NOMO-1 treated with DMSO at 0.1 percent for 48 hours (cell line): Measurements from ENCODE around the gene LY86.

Experiments used
- DNase-seq: peaks from one replicate; lab custom pipeline; 2025; ENCODE audit not compliant: unreplicated experiment; lab: John Stamatoyannopoulos, UW

The LY86 gene

DNA sequence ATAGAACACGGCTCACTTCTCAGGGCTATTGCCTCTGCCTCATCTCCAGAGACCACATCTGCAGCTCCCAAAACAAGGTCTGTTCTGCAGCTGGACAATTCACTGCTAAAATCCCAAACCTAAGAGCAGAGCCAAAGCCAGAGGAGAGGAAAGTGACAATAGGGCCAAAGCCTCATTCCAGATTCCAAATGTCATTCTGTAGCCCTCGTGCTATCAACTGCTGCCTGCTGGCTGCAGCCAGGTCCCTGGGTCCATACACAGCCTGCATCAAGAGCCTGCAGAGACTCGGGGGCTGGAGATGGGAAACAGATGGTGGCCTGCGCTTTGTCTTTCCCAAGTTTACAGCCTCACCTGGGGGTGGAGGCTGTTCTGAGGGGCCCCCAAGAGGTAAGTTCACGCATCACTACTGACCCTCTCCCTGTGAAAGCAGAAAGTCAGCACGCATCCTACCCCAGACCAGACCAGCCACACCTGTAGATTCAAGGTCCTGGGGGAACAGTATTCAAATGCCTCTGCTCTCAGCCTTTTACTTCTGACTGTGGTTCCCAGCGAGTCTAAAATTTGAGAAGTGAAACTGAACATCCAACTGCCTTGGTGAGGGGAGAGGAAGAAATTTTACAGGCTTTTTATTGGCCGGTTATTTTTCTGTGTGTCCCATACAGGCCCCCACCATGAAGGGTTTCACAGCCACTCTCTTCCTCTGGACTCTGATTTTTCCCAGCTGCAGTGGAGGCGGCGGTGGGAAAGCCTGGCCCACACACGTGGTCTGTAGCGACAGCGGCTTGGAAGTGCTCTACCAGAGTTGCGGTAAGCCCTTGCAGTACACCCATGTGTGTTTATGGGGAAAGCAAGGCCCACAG, at the start of gene LY86:
LY86 (plus strand) TSS at position 657 of the 860 bp plus-strand sequence; CDS start at position 672, 15 bp downstream.
- DNase-seq: peak; percentile 88

DNA sequence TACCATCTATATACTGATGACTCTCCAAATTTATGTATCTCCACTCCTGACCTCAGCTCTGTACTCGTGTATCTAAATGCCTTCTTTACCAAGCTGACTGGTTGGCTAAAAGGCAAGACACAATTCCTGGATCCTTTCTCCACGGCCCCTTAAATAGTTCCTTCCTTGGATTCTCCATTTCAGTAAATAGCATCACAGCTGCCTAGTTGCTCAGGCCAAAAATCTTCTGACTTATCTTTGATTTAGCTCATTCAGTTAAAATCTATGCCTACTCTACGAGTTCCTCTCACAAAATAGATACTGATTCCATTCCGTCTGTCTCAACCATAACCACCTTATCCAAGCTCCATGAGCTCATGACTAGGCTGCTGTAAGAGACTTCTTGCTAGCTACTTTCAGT, 49.5 kb upstream of the LY86 start:
- no peak for DNase-seq

DNA sequence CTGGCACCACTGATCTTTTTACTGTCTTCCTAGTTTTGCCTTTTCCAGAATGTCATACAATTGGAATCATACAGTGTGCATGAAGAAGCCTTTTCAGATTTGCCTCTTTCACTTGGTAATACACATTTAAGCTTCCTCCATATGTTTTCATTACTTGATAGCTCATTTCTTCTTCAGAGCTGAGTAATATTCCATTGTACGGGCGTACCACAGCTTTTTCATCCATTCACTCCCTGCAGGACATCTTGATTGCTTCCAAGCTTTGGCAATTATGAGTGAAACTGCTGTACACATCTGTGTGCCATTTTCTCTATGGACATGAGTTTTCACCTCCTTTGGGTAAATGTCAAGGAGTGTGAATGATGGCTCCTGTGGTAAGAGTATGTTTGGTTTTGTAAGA, 46.2 kb upstream of the LY86 start:
- DNase-seq: no peak

DNA sequence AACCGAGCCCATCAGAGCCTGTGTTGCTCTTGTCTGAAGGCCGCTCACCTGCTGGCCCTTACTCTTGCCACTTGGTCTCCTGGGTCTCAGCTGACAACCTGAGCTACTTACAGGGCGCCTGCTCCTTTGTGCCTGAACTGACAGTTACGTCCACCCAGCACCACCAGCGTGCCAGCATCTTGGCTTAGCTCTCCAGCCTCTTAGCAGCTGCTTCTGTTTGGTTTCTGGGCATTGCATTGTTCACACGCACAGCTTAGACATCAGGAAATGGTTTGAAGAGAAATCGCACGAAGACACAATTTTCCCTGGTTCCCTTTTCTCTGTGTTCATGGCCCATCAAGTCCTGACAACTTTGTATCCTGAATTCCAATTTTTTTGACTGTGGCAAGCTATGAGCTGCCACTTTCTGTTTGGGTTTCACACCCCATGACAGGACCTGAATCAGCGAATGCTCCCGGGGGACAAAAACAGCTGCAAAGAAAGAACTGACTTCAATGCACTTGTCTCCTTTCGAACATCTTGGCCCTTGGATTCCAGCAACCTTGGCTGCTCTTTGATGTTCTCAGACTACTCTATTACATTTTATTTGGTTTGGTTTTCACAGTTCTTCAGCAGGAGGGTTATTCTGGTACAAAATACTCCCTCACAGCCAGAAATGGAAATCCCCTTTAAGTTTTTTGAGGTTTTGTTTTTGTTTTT, 45.2 kb upstream of the LY86 start:
- no peak for DNase-seq

DNA sequence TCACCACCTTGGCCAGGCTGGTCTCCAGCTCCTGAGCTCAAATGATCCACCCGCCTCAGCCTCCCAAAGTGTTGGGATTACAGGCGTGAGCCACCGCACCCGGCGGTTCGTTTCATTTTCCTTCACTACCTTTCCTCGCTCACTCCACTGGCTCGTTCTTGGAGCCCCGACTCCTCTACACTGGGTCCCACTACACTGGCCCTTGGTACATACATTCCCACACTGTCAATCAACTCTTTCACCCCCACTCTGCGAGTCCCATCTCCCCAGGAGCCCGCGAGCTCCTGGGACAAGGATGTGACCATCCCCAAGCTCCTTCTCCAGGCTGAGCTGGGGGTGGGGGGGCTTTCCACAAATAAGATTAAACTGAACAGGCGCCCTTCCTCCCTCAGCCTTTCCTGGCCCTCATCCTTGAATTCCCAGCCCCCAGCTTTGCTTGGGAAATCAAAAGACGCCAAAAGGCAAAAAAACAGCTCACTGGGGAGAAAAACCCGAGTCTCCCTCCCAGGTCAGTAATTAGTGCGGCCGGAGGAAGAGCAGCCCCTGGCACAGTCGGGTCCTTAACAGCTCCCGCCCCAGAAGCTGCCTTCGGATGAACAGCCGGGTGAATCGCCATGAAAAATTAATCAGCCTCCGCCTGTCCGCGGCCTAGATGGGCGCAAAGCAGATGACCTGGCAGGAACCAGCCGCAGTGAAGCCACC, 42.8 kb upstream of the LY86 start:
- DNase-seq: no peak

DNA sequence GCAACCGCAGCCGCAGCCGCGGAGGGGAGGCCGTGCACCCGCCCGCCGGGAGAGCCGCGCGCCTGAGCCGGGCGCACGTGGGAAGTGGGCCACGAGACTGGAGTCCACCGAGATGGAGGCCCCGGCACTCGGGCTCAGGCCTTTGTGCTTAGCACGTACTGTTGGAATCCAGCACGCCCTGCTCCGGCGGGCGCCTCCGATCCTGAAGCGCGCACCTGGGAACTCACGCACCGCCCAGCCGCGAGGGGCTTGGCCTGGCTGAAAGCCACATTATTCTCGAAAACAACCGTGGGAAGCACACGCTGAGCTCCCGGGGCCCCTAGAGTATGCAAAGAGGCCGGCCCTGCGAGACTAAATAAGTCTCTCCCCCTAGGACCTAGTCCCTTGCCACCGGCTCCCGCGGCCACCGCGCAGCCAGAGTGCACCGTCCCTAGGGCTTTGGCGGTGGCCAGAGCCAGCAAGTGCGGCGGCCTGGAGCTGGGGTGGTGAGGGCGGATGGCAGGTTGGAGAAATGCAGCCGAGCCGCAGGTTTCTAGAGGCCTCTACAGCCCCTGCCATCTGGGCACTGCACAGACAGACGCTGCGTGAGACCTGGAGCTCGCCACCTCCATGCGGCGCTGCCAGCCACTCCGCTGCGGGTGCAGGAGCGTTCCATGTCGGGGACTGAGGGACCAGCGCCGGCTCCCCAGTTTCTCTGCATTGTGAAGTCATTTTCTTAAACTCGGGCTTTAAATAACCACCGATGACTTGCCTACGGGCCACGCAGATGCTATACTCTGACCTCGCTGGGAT, 42.0 kb upstream of the LY86 start:
- DNase-seq: peak; percentile 42

DNA sequence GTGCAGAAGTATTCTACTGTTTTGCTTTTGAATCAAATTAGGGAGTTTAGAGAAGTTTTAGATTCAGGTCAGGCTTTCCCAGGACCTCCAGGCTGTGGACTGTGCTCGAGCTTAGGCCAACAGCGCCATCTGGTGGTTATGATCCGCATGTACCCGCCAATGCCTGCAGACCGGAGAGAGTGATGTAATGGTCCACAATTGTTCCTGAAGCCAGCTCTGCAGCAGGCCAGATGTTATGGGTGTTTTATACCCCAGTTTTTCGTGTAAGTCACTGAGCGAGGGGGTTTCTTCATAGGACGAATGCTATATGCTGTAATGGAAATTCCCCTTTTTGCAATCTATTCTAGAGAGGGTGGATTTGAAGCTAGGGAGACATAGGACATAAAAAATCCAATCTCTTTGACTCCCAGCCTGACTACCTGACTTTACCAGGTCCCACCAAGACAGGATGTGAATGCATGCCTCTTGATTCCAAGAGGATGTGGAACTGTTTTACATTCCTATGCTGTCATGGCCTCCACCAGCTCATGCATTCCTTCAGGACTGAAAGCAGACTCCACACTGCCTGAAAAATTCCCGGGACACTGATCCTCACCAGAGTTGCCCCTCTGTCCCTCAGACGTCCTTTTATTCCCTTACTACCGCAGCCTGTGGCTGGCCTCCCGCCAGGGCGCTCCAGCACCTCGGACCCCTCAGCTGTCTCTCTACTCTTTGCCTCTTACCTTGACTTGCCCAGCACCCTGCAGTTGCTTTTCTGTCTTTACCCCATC, 41.2 kb upstream of the LY86 start:
- DNase-seq: peak; percentile 91

DNA sequence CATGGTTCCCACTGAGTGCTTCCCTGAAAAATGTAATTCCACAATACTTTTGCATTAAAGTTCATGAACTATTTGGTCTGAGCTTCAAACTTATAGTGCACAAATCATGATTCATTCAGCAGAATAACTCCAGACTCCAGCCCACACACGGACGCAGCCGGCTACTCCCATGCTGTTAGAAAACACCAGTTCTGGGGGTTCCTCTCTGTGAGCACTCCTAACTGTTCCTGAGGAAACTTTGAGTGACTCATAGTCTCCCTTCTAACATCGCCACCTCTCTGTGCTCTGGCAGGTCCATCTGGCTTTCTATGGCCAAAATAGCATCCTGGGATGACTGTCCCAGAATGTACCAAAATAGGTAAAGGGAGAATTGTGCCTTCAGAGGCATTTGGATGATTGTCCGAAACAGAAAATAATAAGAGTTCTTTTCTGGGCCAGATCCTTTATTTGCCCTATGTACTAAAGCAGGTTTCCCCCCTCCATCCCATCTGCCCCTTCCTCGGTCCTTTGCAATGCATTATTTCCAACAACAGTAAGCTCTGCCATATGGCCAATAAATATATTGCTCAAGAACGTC, 32.3 kb upstream of the LY86 start:
- DNase-seq: peak; percentile 22

DNA sequence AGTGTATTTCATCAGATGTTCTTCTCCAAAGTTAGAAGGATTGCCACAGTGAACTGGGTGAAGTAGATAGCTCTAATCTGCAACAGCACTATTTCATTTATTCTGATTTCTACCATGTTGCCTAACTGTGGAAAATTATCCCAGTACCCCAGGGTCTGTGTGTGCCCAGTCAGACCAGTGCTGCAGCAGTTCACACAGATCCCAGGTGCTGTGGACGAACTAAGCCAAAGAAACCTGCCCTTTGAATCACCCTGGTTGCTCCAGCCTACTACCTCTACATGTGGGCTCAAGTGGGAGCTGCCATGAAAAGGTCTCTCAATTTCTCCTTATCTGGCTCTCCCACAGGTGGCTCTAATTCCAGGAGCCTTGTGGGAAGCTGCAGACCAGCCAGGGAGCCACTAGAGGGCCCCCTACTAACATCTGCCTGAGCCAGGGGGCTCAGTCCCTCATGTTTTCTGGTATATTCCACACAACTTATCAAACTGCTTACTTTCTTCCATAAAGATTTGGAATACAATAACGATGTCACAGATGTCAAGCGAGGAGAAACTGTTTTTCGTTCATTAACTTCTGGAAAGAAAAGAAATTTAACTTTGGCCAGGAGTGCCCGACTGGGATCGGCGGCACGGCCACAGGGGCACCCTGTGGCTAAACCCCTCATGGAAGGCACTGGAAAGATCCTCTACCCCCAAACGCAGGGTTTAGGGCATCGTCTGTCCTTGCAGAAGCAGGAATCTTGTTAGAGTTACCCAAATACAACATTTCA, 31.6 kb upstream of the LY86 start:
- peak; percentile 75 for DNase-seq

DNA sequence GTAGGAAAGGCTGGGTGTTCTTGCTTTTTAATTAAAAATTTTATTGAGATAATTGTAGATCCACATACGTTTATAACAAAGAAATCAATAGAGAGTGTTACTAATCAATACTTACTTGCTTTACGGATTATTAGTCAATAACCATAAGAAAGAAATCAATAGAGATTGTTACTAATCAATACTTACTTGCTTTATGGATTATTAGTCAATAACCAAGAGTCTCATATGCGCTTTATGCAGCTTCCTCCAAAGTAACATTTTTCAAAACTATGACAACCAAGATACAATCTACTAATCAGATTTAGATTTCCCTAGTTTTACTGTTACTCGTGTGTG, 31.0 kb upstream of the LY86 start:
- DNase-seq: no peak

DNA sequence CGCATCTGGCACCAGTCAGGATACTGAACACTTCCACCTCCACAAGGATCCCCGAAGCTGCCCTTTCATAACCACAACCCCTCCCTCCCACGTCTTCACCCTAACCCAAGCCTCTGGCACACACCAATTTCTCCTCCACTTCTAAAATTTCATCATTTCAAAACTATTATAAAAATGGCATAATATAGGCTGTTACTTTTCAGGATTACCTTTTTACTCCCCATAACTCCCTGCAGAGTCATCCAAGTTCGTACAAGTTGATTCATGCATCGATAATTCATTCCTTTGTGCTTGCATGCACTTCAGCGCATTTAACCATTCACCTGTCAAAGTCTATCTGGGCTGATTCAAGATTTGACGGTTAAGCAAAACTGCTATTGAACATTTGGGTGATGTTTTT, 30.6 kb upstream of the LY86 start:
- DNase-seq: no peak

DNA sequence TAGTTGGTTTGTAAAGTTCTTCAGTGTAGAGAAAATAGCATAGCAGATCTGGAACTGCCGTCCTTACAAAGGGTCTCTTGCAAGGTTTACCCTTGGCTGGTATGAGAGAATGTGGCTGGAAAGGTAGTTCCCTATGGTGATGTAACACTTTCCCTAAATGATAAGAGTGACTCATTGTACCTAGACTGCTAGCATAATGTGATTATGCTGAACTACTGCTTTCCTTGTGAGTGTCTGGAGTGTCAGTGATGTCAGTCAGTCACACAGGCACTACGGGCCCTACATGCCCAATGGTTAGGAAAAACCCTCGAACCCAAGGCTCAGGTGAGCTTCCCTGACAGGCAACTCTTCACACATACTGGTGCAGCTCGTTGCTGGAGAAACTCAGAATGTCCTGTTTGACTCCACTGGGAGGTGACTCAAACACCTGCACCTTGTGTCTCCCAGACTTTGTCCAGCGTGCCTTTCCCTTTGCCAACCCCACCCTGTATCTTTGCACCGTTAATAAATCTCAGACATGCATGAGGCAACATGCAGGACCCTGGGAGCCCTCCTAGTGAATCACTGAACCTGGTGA, 28.4 kb upstream of the LY86 start:
- peak; percentile 44 for DNase-seq

DNA sequence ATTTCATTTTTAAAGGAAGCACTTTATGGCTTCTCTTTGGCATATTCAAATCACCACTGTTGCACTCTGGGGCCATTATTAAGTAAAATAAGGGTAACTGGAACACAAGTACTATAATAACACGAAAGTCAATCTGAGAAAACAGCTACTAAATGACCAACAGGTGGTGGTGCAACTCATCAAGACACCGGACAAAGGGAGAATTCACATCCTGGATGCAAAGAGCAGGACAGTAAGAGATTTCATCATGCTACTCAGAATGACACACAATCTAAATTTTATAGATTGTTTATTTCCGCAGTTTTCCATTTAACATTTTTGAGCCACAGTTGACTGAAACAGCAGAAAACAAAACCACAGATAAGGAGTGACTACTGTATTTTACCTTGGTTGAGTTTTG, 27.6 kb upstream of the LY86 start:
- DNase-seq: peak; percentile 64

DNA sequence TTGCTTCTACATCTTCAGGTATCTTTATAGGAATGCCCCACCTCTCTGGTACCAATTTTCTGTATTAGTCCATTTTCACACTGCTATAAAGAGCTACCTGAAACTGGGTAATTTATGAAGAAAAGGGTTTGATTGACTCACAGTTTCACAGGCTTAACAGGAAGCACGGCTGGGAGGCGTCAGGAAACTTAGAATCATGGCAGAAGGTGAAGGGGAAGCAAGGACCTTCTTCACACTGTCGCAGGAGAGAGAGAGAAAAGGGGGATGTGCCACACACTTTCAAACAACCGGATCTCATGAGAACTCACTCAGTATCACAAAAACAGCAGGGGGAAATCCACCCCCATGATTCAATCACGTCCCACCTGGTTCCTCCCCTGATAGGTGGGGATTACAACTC, 24.4 kb upstream of the LY86 start:
- no peak for DNase-seq

DNA sequence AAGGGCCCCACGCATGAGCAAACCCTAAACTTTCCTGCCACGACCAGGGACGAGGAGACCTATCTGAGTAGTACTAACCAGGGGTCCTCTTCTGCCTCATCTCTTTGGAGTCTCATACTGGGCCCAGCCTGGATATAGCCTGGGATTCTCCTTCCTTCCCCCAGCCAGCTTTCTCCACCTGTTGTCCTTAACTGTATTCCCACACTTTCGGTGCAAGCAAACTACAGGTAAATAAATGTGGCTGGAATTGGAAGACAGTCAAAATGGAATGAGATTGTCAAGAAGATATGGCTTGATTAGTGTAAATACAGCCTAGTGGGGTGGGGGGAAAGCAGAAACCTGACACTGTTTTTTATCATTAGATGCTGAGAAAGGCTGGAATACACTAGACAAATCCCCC, 23.5 kb upstream of the LY86 start:
- no peak for DNase-seq

DNA sequence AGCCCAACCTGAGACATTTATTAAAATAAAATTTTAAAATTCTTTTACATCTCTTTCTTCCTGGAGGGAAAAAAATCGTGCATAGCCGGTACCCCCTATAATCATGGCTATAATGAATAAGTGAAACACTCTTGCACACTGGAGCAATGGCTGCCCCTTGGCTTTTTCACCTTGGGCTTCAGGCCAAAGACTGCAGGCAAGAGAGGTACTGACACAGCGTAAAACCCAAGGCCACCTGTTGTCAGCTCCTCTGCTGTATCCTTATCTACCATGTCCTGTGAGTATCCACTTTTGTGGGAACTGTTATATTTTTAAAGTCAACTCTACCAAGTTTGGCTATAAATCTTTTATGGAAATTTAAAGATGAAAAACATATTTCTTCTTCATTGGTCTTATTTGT, 23.0 kb upstream of the LY86 start:
- no peak for DNase-seq

DNA sequence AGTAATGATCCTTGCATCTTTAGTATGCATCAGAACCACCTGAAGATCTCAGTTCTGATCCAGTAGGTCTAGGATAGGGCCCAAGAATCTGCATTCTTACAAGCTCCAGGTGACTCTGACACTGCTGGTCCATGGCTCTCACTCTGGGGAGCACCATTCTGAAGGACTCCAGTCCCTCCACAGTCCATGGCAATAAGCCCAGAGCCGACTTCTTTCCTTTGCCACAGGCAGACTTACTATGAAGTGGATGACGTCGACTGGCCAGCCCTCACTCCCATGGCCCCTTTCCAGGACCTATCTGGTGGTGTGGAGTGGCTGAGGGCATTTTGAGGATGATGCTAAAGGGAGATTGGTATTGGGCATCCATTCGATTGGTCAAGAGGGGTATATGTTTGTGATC, 21.8 kb upstream of the LY86 start:
- no peak for DNase-seq

DNA sequence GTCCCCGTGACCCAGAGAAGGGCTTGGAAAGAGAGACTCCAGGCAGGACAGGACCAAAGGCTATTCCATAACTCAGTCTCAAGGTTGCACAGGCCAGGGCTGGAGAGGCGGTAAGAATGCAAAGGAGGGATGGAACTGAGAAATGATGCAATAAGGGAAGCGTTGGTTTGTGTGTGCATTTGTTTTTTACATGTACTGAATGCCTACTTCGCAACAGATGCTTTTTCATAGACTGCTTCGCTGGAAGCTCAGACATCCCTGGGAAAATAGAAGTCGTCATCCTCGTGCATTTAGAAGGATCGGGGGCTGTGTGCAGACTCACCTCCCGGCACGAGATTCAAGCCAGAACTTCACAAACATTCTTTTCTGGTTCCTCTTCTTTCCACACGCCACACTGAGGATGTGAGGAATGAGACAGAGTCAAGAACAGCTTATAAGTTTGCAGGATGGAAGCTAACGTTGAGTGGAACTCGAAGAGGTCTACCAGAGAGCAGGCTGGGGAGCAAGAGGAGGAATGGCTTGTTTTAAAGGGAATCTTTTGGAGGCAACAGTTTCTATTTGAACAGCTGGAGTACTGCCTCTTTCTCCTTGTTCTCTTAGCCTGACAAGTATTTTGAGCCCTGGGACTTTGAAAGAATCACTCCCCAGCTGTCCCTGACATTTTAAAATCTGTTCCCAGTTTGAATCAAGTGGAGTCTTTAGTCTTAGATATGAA, 19.3 kb upstream of the LY86 start:
- peak; percentile 4 for DNase-seq
